HG03565 (cell line): Measurements from ENCODE around the gene ROR2.

ENCODE experiments used
- ATAC-seq: cut with Tn5 transposase; IDR thresholded peaks from one replicate; pipeline ENCODE4 v1.9.1; 2021; ENCODE audit warnings: mild to moderate bottlenecking, moderate library complexity; ENCODE audit not compliant: unreplicated experiment

Gene ROR2

DNA sequence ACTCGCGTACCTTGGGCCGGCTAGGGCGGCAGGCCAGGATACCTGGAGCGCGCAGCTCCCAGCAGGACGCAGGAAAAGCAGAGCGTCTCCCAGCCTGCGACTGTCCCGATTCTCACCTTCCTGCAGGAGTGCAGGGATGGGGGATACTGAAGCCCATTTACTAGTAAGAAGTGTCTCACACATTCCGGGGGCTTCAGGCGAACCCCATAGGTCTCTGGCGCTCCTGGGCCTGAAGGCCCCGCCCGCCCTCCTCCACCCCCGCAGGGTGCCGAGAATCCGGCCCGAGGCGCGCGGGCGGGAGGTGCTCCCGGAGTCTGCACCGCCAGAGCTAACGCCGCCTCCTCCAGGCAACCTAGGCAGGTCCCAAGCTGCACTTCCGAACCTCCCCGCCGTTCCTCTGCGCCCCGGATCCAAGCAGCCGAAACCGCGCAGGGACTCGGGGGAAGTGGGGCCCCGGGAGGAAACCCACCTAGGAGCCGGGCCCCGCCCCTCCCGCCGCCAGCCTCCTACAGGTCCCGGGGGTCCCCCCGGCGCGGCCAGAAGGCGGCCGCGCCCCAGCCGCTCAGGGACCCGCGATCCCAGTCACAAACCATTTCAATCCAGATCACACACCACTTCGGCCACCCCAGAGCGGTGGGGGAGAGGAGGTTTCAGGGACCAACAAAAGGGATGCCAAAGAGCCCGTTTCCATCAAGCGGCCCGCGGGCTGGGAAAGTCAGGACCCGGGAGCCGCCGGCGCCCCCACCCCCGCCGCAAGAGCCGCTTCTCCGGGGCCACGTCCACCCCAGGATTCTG is 1.2 kb downstream of the ROR2 start:
- ATAC-seq: no peak

GRCh38 chr9:91948101-91948596 is 1.9 kb downstream of the ROR2 start:
- ATAC-seq: no peak

- ATAC-seq: no peak
These were observed 3.2 kb downstream of the ROR2 start for GRCh38 chr9:91946653-91947488.

DNA sequence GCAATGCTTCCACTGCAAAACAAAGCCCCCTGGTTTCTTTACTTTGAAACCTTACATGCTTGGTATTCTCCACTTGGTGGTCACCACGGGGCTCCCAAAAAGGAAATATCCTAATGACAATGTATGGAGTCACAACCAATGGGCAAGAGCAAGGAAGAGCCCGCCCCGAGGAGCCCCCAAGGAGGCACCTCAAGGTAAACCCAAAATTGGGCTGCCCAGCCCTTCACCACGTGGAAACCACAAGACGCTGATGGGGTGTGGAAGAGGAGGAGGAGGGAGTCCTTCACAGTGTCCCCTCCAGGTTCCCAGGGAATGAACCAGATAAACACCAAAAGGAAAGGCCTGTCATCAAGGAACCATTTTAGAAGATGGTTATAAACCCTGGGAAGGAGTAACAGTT is 3.8 kb downstream of the ROR2 start:
- ATAC-seq: no peak

- no peak for ATAC-seq
These were observed 4.5 kb downstream of the ROR2 start for GRCh38 chr9:91945277-91946085.

DNA sequence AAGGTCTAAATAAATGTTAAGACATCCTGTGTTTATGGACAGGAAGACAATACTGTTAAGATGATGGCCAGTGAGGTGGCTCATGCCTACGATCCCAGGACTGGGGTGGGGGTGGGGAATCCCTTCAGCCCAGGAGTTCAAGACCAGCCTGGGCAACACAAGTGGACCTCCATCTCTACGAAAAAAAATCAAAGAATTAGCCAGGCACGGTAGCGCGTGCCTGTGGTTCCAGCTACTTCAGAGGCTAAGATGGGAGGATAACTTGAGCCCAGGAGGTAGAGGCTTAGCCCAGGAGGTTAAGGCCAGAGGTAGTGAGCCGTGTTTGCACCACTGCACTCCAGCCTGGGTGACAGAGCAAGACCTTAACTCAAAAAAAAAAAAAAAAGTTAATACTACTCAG is 5.3 kb downstream of the ROR2 start:
- no peak for ATAC-seq

- ATAC-seq: no peak
These were observed 6.3 kb downstream of the ROR2 start for GRCh38 chr9:91943478-91944470.

- ATAC-seq: no peak
These were observed 7.8 kb downstream of the ROR2 start for GRCh38 chr9:91942201-91942600.

DNA sequence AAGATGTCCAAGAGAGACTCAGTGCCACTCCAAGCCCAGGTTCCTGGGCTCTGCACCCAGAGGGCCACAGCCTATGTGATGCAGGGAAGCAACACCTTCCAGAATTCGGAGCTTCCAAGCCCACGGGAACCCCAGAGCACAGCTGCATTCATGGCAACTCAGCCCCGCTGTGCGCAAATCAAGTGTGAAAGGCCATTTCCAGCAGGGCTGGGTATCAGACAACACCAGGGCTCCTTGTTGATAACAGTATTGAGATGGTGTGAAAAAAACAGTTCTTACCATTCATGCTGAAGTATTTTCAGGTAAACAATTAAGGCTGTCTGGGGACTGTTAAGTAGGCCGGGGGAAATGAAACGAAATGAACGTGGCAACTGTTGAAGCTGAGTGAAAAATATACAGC is 10.1 kb downstream of the ROR2 start:
- ATAC-seq: no peak

GRCh38 chr9:91937727-91938126 is 12.3 kb downstream of the ROR2 start:
- ATAC-seq: no peak

- no peak for ATAC-seq
These were observed 13.0 kb downstream of the ROR2 start for GRCh38 chr9:91937056-91937455.

GRCh38 chr9:91935805-91936514 is 14.1 kb downstream of the ROR2 start:
- ATAC-seq: no peak

DNA sequence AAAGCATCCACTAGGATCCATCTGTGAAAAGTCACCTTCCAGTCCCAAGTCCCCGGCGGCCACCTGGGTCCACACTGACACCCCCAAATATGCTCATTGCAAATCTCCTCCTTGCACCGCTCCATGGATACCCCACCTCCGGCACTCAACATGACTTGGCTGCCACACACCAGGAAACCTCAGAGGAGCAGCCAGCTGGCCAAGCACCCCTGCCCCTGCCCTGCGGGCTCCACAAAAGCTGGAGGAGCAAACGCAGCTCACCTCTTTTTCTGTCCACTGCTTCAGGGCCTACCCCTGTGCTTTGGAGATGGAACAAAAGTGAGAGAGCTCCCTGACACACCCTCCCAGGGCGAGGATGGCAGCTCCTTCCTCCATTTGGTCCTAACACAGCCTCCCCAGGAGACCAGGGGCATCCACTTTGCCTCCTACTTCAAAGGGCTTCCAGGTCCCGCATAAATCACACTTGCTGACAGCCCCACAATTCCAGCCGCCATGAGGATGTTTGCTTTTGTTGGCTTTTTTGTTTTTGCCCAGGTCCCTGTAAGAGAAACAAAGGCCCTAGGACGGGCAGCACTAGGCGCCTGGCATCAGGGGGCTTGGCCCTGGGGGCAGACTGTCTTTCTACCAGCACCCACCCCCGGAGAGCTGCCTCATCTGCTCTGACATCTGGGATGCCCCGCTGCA is 14.8 kb downstream of the ROR2 start:
- no peak for ATAC-seq

GRCh38 chr9:91934654-91935053 is 15.4 kb downstream of the ROR2 start:
- no peak for ATAC-seq

DNA sequence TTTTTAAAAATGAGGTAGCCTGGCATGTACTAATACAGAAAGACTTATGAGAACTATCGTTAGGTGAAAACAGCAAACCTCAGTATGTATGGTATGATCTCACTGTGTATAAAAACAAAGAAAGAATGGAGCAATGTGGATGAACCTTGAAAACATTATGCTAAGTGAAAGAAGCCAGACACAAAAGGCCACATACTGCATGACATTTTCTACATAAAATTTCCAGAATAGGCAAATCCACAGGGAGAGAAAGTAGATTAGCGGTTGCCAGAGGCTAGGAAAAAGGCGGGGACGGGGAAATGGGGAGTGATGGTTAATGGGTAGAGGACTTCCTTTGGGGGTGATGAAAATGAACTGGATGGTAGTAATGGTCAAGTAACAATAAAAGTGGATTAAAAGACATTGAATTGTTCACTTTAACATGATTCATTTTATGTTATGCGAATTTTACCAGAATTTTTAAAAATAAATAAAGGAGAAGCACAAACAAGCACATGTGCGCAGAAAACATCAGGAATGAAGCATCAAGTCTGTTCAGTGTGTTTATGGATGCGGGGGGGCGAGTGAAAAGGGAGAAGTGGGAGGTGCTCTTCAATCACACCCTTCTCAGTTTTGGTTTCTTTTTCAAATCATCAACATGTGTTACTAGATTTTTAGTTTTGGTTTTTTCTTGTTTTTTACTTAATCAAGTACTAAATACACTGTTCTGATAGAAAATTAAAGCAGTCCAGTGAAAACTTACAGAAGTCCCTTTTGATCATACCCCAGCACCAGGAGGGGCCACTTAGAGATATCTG is 16.3 kb downstream of the ROR2 start:
- ATAC-seq: no peak

- no peak for ATAC-seq
These were observed 19.6 kb downstream of the ROR2 start for GRCh38 chr9:91930475-91930874.

- ATAC-seq: no peak
These were observed 20.7 kb downstream of the ROR2 start for GRCh38 chr9:91929331-91929730.

GRCh38 chr9:91927922-91928510 is 22.0 kb downstream of the ROR2 start:
- no peak for ATAC-seq
